Tibial nerve (tissue), 4 donors: ENCODE data around the gene NECTIN1.

ENCODE experiments used
- CTCF ChIP-seq, 5 experiments: fragments of 200-600 bp in 3 of 5; fragments of 450-650 bp in 2 of 5; sonication (generic) in 3 of 5; IDR thresholded peaks; one replicate each; pipeline ENCODE4 v1.5.1; 2016 to 2019; ENCODE audit warnings: antibody characterized with exemption in 5 of 5, mild to moderate bottlenecking in 3 of 5, moderate library complexity in 2 of 5
- EP300 ChIP-seq, 2 donors: sonication (generic); formaldehyde crosslinking; IDR thresholded peaks; one replicate each; pipeline ENCODE4 v1.6.1; 2017; ENCODE audit warnings: antibody characterized with exemption in 2 of 2, mild to moderate bottlenecking in 1 of 2
- POLR2A ChIP-seq, 2 donors: fragments of 450-650 bp; IDR thresholded peaks; one replicate each; pipeline ENCODE4 v1.6.1; 2017; ENCODE audit warnings: antibody characterized with exemption in 2 of 2, mild to moderate bottlenecking in 2 of 2, moderate library complexity in 2 of 2

DNA sequence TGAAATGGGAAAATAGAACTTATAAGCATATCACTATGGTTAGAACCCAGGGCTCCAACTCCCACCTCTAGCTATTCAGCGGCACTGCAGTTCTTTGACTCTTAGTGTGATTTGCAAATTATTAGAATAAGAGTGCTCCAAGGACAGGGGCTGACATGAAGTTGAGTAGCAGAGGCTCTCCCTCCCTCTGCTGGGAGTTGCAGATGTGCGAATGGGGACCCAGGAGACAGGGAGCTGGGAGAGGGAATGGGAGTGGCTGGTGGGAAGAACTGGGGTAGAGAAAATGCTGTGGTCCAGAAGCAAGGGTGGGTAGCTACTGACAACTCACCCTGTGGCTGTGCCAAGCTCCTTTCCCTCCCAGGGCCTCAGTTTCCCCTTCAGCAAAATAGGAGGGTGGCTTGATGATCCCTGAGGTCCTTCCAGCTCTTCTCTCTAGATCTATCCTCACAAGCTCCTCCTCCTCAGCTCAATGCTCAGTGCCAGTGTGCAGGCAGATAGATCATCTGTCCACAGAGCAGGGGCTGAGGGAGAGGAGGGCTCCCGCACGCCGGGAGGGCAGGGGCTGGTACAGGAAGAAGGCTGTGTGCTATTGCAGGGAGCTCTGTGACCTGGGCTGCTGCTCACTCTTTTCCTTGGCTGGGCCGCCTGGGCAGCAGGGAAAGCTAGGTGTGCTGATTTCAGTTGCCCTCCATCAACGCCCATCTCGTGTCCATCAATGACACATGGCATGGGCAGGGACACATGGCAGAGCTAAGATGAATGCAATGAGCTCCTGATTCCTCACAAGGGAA is 99.0 kb downstream of the NECTIN1 start:
- TF ChIP-seq CTCF (IDR thresholded peaks at IDR 0.05) (no peak), EP300 (IDR thresholded peaks at IDR 0.05) (no peak), POLR2A (IDR thresholded peaks at IDR 0.05) (no peak)
